Naive thymus-derived CD4-positive, alpha-beta T cell (primary cell): Measurements from ENCODE around the gene SGPL1. TPM values are rescaled to one million over a fixed set of nuclear protein-coding genes. Genes with fewer than 3 reads are reported as not detected.

Source experiments
- ATAC-seq: fragments of 150-1000 bp; cut with Tn5 transposase; 2 replicates; pipeline ENCODE4 v1.10.0; 2021; ENCODE audit warnings: mild to moderate bottlenecking, moderate library complexity
- CTCF ChIA-PET: fragments of 350-600 bp; sonication (Branson Sonifier 250); formaldehyde crosslinking; loops from one replicate; lab custom pipeline; 2021; ENCODE audit warnings: antibody characterized with exemption; lab: Charles Lee
- POLR2A ChIA-PET: fragments of 350-600 bp; sonication (Branson Sonifier 250); formaldehyde crosslinking; loops from one replicate; lab custom pipeline; 2021; ENCODE audit warnings: antibody characterized with exemption, inconsistent platforms; lab: Charles Lee
- DNase-seq, 9 donors: peaks; one replicate each; pipeline versions ENCODE4 v3.0.0 to v3.0.0-alpha.2; 2020 to 2022; ENCODE audit warnings: mixed read lengths in 1 of 9
- H3K27ac ChIP-seq: one replicate; pipeline ENCODE4 v1.7.0; 2013; ENCODE audit warnings: mild to moderate bottlenecking, low read depth, low read length, moderate library complexity
- H3K27me3 ChIP-seq, 2 donors: one replicate each; pipeline ENCODE4 v1.7.0; 2013; ENCODE audit warnings: low read length in 2 of 2, mild to moderate bottlenecking in 2 of 2, moderate library complexity in 2 of 2; ENCODE audit not compliant: control insufficient read depth in 2 of 2, insufficient read depth in 2 of 2
- H3K36me3 ChIP-seq, 3 experiments: 1 replicate in 2 of 3; 2 replicates in 1 of 3; pipeline ENCODE4 v1.7.0; 2013; ENCODE audit warnings: low read length in 3 of 3, mild to moderate bottlenecking in 3 of 3, moderate library complexity in 1 of 3; ENCODE audit not compliant: insufficient read depth in 3 of 3, control insufficient read depth in 2 of 3
- H3K4me1 ChIP-seq, 2 donors: one replicate each; pipeline ENCODE4 v1.7.0; 2013; ENCODE audit warnings: low read length in 2 of 2, mild to moderate bottlenecking in 2 of 2, moderate library complexity in 1 of 2; ENCODE audit not compliant: control insufficient read depth in 2 of 2, insufficient read depth in 2 of 2
- H3K4me3 ChIP-seq: 2 replicates; pipeline ENCODE4 v1.7.0; 2013; ENCODE audit warnings: mild to moderate bottlenecking, low read length
- H3K9me3 ChIP-seq, 3 experiments: 1 replicate in 2 of 3; 2 replicates in 1 of 3; pipeline ENCODE4 v1.7.0; 2013; ENCODE audit warnings: low read length in 3 of 3; ENCODE audit not compliant: control insufficient read depth in 2 of 3
- H3K27ac Mint-ChIP-seq, 9 donors: one replicate each; pipeline ENCODE4 v1.8.0; 2020 to 2022; ENCODE audit warnings: mixed read lengths in 9 of 9, mild to moderate bottlenecking in 8 of 9, moderate library complexity in 5 of 9, inconsistent platforms in 2 of 9
- H3K27me3 Mint-ChIP-seq, 5 donors: one replicate each; pipeline ENCODE4 v1.8.0; 2021 to 2022; ENCODE audit warnings: mixed read lengths in 5 of 5, mild to moderate bottlenecking in 1 of 5
- H3K36me3 Mint-ChIP-seq, 5 donors: one replicate each; pipeline ENCODE4 v1.8.0; 2020 to 2022; ENCODE audit warnings: mixed read lengths in 5 of 5, mild to moderate bottlenecking in 3 of 5, inconsistent platforms in 1 of 5
- H3K4me1 Mint-ChIP-seq, 7 donors: one replicate each; pipeline ENCODE4 v1.8.0; 2020 to 2022; ENCODE audit warnings: mixed read lengths in 7 of 7, mild to moderate bottlenecking in 3 of 7, inconsistent platforms in 1 of 7
- H3K4me3 Mint-ChIP-seq, 10 donors: one replicate each; pipeline ENCODE4 v1.8.0; 2020 to 2022; ENCODE audit warnings: mild to moderate bottlenecking in 10 of 10, mixed read lengths in 10 of 10, moderate library complexity in 6 of 10, inconsistent platforms in 2 of 10
- H3K9me3 Mint-ChIP-seq, 11 donors: one replicate each; pipeline ENCODE4 v1.8.0; 2020 to 2022; ENCODE audit warnings: mixed read lengths in 11 of 11, mild to moderate bottlenecking in 4 of 11, inconsistent platforms in 1 of 11, moderate library complexity in 1 of 11
- intact Hi-C, 2 donors: fragments of 100-400 bp; cut with micrococcal nuclease; formaldehyde crosslinking; loops; one replicate each; pipeline ENCODE4 v1.15.1; 2023
- polyA plus RNA-seq, 2 donors: library from polyadenylated mRNA; unstranded; fragments of 300-500 nt; fragmentation: Illumina TruSeq; gene quantifications; one replicate each; pipeline ENCODE4 v1.2.3, GENCODE V29; 2021
- total RNA-seq, 6 experiments: library from RNA in 5 of 6; stranded (reverse) in 5 of 6; gene quantifications; 1 replicate in 5 of 6; 2 replicates in 1 of 6; pipeline ENCODE4 v1.2.3 and lab custom pipeline; 2021 to 2026

SGPL1 gene
- total and polyA plus RNA-seq, 7 experiments from 2014 or later = 12.2 to 35.5 (median 24.5) TPM

DNA sequence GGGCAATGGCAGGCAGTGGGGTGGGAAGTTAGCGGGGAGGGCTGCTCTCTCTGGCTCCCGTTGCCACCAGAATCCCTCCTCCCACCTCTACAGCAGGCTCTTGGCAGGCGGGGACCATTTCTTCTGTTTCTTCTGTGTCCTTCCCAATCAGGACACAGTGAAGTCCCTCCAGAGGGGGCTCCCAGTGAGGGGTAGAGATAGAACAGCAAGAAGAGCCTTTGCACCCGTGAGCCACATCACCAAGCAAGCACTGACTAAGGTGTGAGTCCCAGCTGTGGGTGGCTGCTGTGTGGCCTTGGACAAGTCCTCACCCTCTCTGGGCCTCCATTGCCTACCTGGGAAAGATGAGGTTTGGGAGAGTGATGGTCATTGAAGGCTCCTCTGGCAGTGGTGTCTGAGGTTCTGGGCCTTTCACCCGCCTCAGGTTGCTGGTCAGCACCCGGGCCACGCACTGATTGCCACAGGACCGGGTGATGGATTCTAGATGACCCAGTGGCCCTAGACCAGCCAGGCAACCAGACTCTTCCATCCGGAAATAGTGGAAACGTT lies 98.6 kb downstream of the SGPL1 start:
- no peak overlapping the region for H3K27ac ChIP-seq
- no peaks in the 10 kb centered on the region for H3K27me3 ChIP-seq
- CTCF ChIA-PET = no interaction called here
- H3K4me3 ChIP-seq = no peak overlapping the region
- intact Hi-C loops = no loop called here
- ATAC-seq = no peak
- no peaks in the 10 kb centered on the region for H3K36me3 ChIP-seq
- Mint-ChIP-seq H3K4me3 (no peak overlapping the region), H3K27ac (no peak overlapping the region), H3K36me3 (peaks cover 0 to 3% (median 0%) of the 10 kb centered on the region in 5 donors), H3K9me3 (peaks cover 0 to 5% (median 0%) of the 10 kb centered on the region in 11 donors), H3K27me3 (peaks cover 0 to 16% (median 5%) of the 10 kb centered on the region in 5 donors), H3K4me1 (peaks cover 0 to 2% (median 0%) of the 10 kb centered on the region in 7 donors)
- H3K4me1 ChIP-seq = no peaks in the 10 kb centered on the region
- no peak for DNase-seq
- POLR2A ChIA-PET = no interaction called here
- H3K9me3 ChIP-seq = no peaks in the 10 kb centered on the region

GRCh38 chr10:70915206-70915605 lies 99.5 kb downstream of the SGPL1 start:
- peaks cover 0 to 2% (median 0%) of the 10 kb centered on the region in 7 donors for H3K4me1 Mint-ChIP-seq
- H3K27ac Mint-ChIP-seq = no peak overlapping the region
- Histone ChIP-seq H3K27ac (no peak overlapping the region), H3K27me3 (no peaks in the 10 kb centered on the region), H3K36me3 (no peaks in the 10 kb centered on the region), H3K4me1 (no peaks in the 10 kb centered on the region), H3K4me3 (no peak overlapping the region), H3K9me3 (no peaks in the 10 kb centered on the region)
- DNase-seq = no peak
- H3K4me3 Mint-ChIP-seq = no peak overlapping the region
- ATAC-seq = no peak
- H3K27me3 Mint-ChIP-seq = peaks cover 0 to 19% (median 5%) of the 10 kb centered on the region in 5 donors
- peaks cover 0 to 3% (median 0%) of the 10 kb centered on the region in 5 donors for H3K36me3 Mint-ChIP-seq
- intact Hi-C loops = no loop called here
- H3K9me3 Mint-ChIP-seq = peaks cover 0 to 5% (median 0%) of the 10 kb centered on the region in 11 donors
- CTCF ChIA-PET = no interaction called here
- POLR2A ChIA-PET = no interaction called here

GRCh38 chr10:70915806-70916205 lies 100.1 kb downstream of the SGPL1 start:
- intact Hi-C loops = no loop called here

GRCh38 chr10:70916241-70916640 lies 100.5 kb downstream of the SGPL1 start:
- Histone ChIP-seq H3K4me3 (no peak overlapping the region), H3K9me3 (no peaks in the 10 kb centered on the region), H3K27me3 (no peaks in the 10 kb centered on the region), H3K27ac (no peak overlapping the region), H3K36me3 (no peaks in the 10 kb centered on the region), H3K4me1 (no peaks in the 10 kb centered on the region)
- peaks cover 0 to 5% (median 0%) of the 10 kb centered on the region in 11 donors for H3K9me3 Mint-ChIP-seq
- intact Hi-C loops = no loop called here
- peaks cover 0 to 19% (median 5%) of the 10 kb centered on the region in 5 donors for H3K27me3 Mint-ChIP-seq
- H3K27ac Mint-ChIP-seq = no peak overlapping the region
- ATAC-seq (no peak), DNase-seq (no peak)
- peaks cover 0 to 3% (median 0%) of the 10 kb centered on the region in 5 donors for H3K36me3 Mint-ChIP-seq
- no peak overlapping the region for H3K4me3 Mint-ChIP-seq
- peaks cover 0 to 2% (median 0%) of the 10 kb centered on the region in 7 donors for H3K4me1 Mint-ChIP-seq
- ChIA-PET CTCF (no interaction called here), POLR2A (no interaction called here)

More at GRCh38 chr10:70915806-70916205, 100.1 kb downstream of the SGPL1 start:
- Histone ChIP-seq H3K4me3 (no peak overlapping the region), H3K27ac (no peak overlapping the region), H3K9me3 (no peaks in the 10 kb centered on the region), H3K36me3 (no peaks in the 10 kb centered on the region), H3K4me1 (no peaks in the 10 kb centered on the region), H3K27me3 (no peaks in the 10 kb centered on the region)
- H3K9me3 Mint-ChIP-seq = peaks cover 0 to 5% (median 0%) of the 10 kb centered on the region in 11 donors
- POLR2A ChIA-PET = no interaction called here
- peaks cover 0 to 3% (median 0%) of the 10 kb centered on the region in 5 donors for H3K36me3 Mint-ChIP-seq
- DNase-seq = no peak
- H3K27me3 Mint-ChIP-seq = peaks cover 0 to 19% (median 5%) of the 10 kb centered on the region in 5 donors
- peaks cover 0 to 2% (median 0%) of the 10 kb centered on the region in 7 donors for H3K4me1 Mint-ChIP-seq
- CTCF ChIA-PET = no interaction called here
- ATAC-seq = no peak
- H3K4me3 Mint-ChIP-seq = no peak overlapping the region
- no peak overlapping the region for H3K27ac Mint-ChIP-seq

- Mint-ChIP-seq H3K36me3 (peaks cover 0 to 3% (median 0%) of the 10 kb centered on the region in 5 donors), H3K4me3 (no peak overlapping the region), H3K27ac (no peak overlapping the region), H3K4me1 (peaks cover 0 to 2% (median 0%) of the 10 kb centered on the region in 7 donors), H3K27me3 (peaks cover 4 to 23% (median 6%) of the 10 kb centered on the region in 5 donors), H3K9me3 (peaks cover 0 to 5% (median 0%) of the 10 kb centered on the region in 11 donors)
- DNase-seq = no peak
- CTCF ChIA-PET = no interaction called here
- H3K27ac ChIP-seq = no peak overlapping the region
- no peaks in the 10 kb centered on the region for H3K27me3 ChIP-seq
- ATAC-seq = no peak
- H3K4me3 ChIP-seq = no peak overlapping the region
- no peaks in the 10 kb centered on the region for H3K36me3 ChIP-seq
- POLR2A ChIA-PET = no interaction called here
- H3K4me1 ChIP-seq = no peaks in the 10 kb centered on the region
- intact Hi-C loops = no loop called here
- H3K9me3 ChIP-seq = no peaks in the 10 kb centered on the region
Observed at GRCh38 chr10:70917226-70917625, 101.5 kb downstream of the SGPL1 start.

DNA sequence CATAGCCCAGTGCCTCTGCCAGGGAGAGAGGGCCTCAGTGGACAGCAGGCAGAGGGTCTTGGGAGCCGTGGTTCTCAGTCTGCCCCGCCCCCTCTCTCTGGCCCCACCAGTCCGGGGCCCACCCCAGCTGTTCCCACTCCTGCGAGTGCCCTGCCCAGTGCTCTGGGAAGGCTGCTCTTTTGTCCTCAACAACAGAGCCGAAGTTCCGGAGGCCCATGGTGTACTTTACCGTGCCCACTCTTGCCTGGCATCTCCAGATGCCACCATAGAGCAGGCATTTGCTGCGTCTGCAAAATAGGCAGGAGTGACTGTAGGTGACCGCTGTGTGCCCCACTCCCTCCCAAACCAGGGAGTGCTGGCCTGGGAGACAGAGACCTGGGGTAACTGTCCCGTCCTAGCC lies 101.9 kb downstream of the SGPL1 start:
- Histone ChIP-seq H3K4me3 (no peak overlapping the region), H3K36me3 (no peaks in the 10 kb centered on the region), H3K27ac (no peak overlapping the region), H3K9me3 (no peaks in the 10 kb centered on the region), H3K27me3 (no peaks in the 10 kb centered on the region), H3K4me1 (no peaks in the 10 kb centered on the region)
- CTCF ChIA-PET = interaction anchor here (0.7 kb wide), 1 partner anchor 1631 kb away, joined by 3 read pairs; no protein-coding TSS in a partner anchor
- Mint-ChIP-seq H3K27ac (no peak overlapping the region), H3K4me3 (no peak overlapping the region), H3K27me3 (peaks cover 4 to 23% (median 6%) of the 10 kb centered on the region in 5 donors), H3K9me3 (peaks cover 0 to 5% (median 0%) of the 10 kb centered on the region in 11 donors), H3K36me3 (peaks cover 0 to 3% (median 0%) of the 10 kb centered on the region in 5 donors), H3K4me1 (peaks cover 0 to 2% (median 0%) of the 10 kb centered on the region in 7 donors)
- ATAC-seq = no peak
- intact Hi-C loops = no loop called here
- POLR2A ChIA-PET = no interaction called here
- DNase-seq = no peak
